Neural cell (in vitro differentiated cells): ENCODE measurements around the gene TCF4. TPM values are rescaled to one million over a fixed set of nuclear protein-coding genes. Genes with fewer than 3 reads are reported as not detected.

Experiments
- H2AFZ ChIP-seq: fragments of 200-600, 300-800 bp; sonication (generic), shearing (Covaris generic); 2 replicates; pipeline ENCODE4 v1.6.0; 2014; ENCODE audit warnings: low read depth, mild to moderate bottlenecking, antibody characterized with exemption, low read length, moderate library complexity
- H3F3A ChIP-seq: fragments of 200-600 bp; shearing (Covaris generic); 2 replicates; pipeline ENCODE4 v1.6.1; 2016; ENCODE audit warnings: mild to moderate bottlenecking, moderate library complexity, mixed read lengths, antibody characterized with exemption, low read length; ENCODE audit not compliant: insufficient read depth, poor library complexity, severe bottlenecking
- H3K27ac ChIP-seq: fragments of 200-600, 300-800 bp; sonication (generic), shearing (Covaris generic); 2 replicates; pipeline ENCODE4 v1.5.1; 2014; ENCODE audit warnings: mild to moderate bottlenecking, low read length, moderate library complexity
- H3K27me3 ChIP-seq: fragments of 300-800, 200-600 bp; sonication (generic), shearing (Covaris generic); 2 replicates; pipeline ENCODE4 v1.6.0; 2014; ENCODE audit warnings: mild to moderate bottlenecking, low read depth, low read length, moderate library complexity; ENCODE audit not compliant: insufficient read depth
- H3K36me3 ChIP-seq: fragments of 300-800, 200-600 bp; sonication (generic), shearing (Covaris generic); 2 replicates; pipeline ENCODE4 v1.5.1; 2014; ENCODE audit warnings: mild to moderate bottlenecking, antibody characterized with exemption, low read length, moderate library complexity; ENCODE audit not compliant: insufficient read depth
- H3K4me2 ChIP-seq: fragments of 300-800, 200-600 bp; sonication (generic), shearing (Covaris generic); 2 replicates; pipeline ENCODE4 v1.6.0; 2014; ENCODE audit warnings: mild to moderate bottlenecking, low read length
- H3K4me3 ChIP-seq: fragments of 300-800, 200-600 bp; sonication (generic), shearing (Covaris generic); 2 replicates; pipeline ENCODE4 v1.5.1; 2014; ENCODE audit warnings: mild to moderate bottlenecking, low read length, moderate library complexity
- H3K79me2 ChIP-seq: fragments of 200-600 bp; shearing (Covaris generic); replicated peaks from 2 replicates; pipeline ENCODE4 v1.6.0; 2014; ENCODE audit warnings: mild to moderate bottlenecking, low read length, moderate library complexity; ENCODE audit not compliant: insufficient read depth
- H3K9ac ChIP-seq: fragments of 300-800, 200-600 bp; sonication (generic), shearing (Covaris generic); 2 replicates; pipeline ENCODE4 v1.6.1; 2016; ENCODE audit warnings: mild to moderate bottlenecking, low read length, mixed read lengths
- H3K9me2 ChIP-seq: fragments of 200-600 bp; shearing (Covaris generic); 2 replicates; pipeline ENCODE4 v1.6.1; 2016; ENCODE audit warnings: mild to moderate bottlenecking, low read length, mixed read lengths; ENCODE audit not compliant: insufficient read depth
- H3K9me3 ChIP-seq: fragments of 200-600, 300-800 bp; sonication (generic), shearing (Covaris generic); 2 replicates; pipeline ENCODE4 v1.6.1; 2016; ENCODE audit warnings: mild to moderate bottlenecking, mixed run types, low read length, moderate library complexity, mixed read lengths
- H4K20me1 ChIP-seq: fragments of 200-600 bp; shearing (Covaris generic); 2 replicates; pipeline ENCODE4 v1.6.1; 2016; ENCODE audit warnings: mild to moderate bottlenecking, mixed run types; ENCODE audit not compliant: insufficient read depth
- CTCF ChIP-seq: fragments of 450-650 bp; IDR thresholded peaks from 2 replicates; pipeline ENCODE4 v1.5.1; 2014; ENCODE audit warnings: antibody characterized with exemption, mild to moderate bottlenecking, moderate library complexity; ENCODE audit not compliant: poor library complexity, severe bottlenecking
- EP300 ChIP-seq: fragments of 450-650 bp; conservative IDR thresholded peaks from 2 replicates; pipeline ENCODE4 v1.6.1; 2014; ENCODE audit warnings: antibody characterized with exemption, mild to moderate bottlenecking, moderate library complexity; ENCODE audit not compliant: poor library complexity, severe bottlenecking
- EZH2 ChIP-seq: fragments of 200-600, 300-800 bp; shearing (Covaris generic), sonication (generic); IDR thresholded peaks from 2 replicates; pipeline ENCODE4 v1.6.1; 2014; ENCODE audit warnings: antibody characterized with exemption, low read length, borderline replicate concordance, mild to moderate bottlenecking; ENCODE audit not compliant: insufficient read depth, poor library complexity, severe bottlenecking
- MXI1 ChIP-seq: fragments of 450-650 bp; conservative IDR thresholded peaks from 2 replicates; pipeline ENCODE4 v1.6.1; 2014; ENCODE audit warnings: antibody characterized with exemption, mild to moderate bottlenecking; ENCODE audit not compliant: poor library complexity, severe bottlenecking
- POLR2AphosphoS5 ChIP-seq: IDR thresholded peaks from 2 replicates; pipeline ENCODE4 v1.6.1; 2012
- RAD21 ChIP-seq: fragments of 450-650 bp; conservative IDR thresholded peaks from 2 replicates; pipeline ENCODE4 v1.6.1; 2014; ENCODE audit warnings: antibody characterized with exemption, mild to moderate bottlenecking, moderate library complexity
- REST ChIP-seq: IDR thresholded peaks from 2 replicates; pipeline ENCODE4 v1.6.1; 2012; ENCODE audit warnings: borderline replicate concordance
- SMC3 ChIP-seq: fragments of 450-650 bp; conservative IDR thresholded peaks from 2 replicates; pipeline ENCODE4 v1.6.1; 2014; ENCODE audit warnings: antibody characterized with exemption, mild to moderate bottlenecking, moderate library complexity; ENCODE audit not compliant: poor library complexity
- TAF1 ChIP-seq: IDR thresholded peaks from 2 replicates; pipeline ENCODE4 v1.6.1; 2012; ENCODE audit warnings: low read depth
- polyA plus RNA-seq: library from polyadenylated mRNA; depleted of rRNA; stranded (reverse); fragments of >200 nt; gene quantifications from 2 replicates; pipeline ENCODE4 v1.2.3, GENCODE V29; 2014

The TCF4 gene
- polyA plus RNA-seq, 1 donor from 2014 or later, result 7.0 TPM

GRCh38 chr18:55549474-55550104, 38.4 kb downstream of the TCF4 start:
- Histone ChIP-seq H3K9me3 (no peaks in the 10 kb centered on the region), H3K9me2 (no peaks in the 10 kb centered on the region), H3K27ac (no peak overlapping the region), H4K20me1 (no peaks in the 10 kb centered on the region), H3K4me2 (no peak overlapping the region), H3K4me3 (no peak overlapping the region), H3K36me3 (no peaks in the 10 kb centered on the region), H3K79me2 (peaks cover 30% of the 10 kb centered on the region), H3F3A (no peaks in the 10 kb centered on the region), H2AFZ (no peak overlapping the region), H3K9ac (no peak overlapping the region), H3K27me3 (no peaks in the 10 kb centered on the region)
- TF ChIP-seq EZH2 (no peak), REST (no peak), SMC3 (no peak), POLR2AphosphoS5 (no peak), CTCF (no peak)

GRCh38 chr18:55547705-55548056, 40.3 kb downstream of the TCF4 start:
- H3K4me2 ChIP-seq, result no peak overlapping the region

More at GRCh38 chr18:55547705-55548056, 40.3 kb downstream of the TCF4 start:
- H3K9me3 ChIP-seq, result no peaks in the 10 kb centered on the region
- no peak overlapping the region for H2AFZ ChIP-seq
- H3K27ac ChIP-seq, result no peak overlapping the region
- H4K20me1 ChIP-seq, result no peaks in the 10 kb centered on the region
- no peak for TF ChIP-seq REST
- no peak for TF ChIP-seq CTCF
- no peak for TF ChIP-seq POLR2AphosphoS5
- TF ChIP-seq TAF1, result no peak
- TF ChIP-seq EZH2, result no peak
- TF ChIP-seq SMC3, result no peak
- no peak for TF ChIP-seq EP300
- no peak for TF ChIP-seq RAD21
- TF ChIP-seq MXI1, result no peak
- no peak overlapping the region for H3K4me3 ChIP-seq
- H3K27me3 ChIP-seq, result no peaks in the 10 kb centered on the region
- H3F3A ChIP-seq, result no peaks in the 10 kb centered on the region
- H3K36me3 ChIP-seq, result no peaks in the 10 kb centered on the region
- H3K9me2 ChIP-seq, result no peaks in the 10 kb centered on the region
- H3K79me2 ChIP-seq, result peaks cover 22% of the 10 kb centered on the region
- H3K9ac ChIP-seq, result no peak overlapping the region
